Naive thymus-derived CD4-positive, alpha-beta T cell (primary cell): ENCODE measurements around the gene CCBE1. TPM values are rescaled to one million over a fixed set of nuclear protein-coding genes. Genes with fewer than 3 reads are reported as not detected.

Source experiments
- ATAC-seq: fragments of 150-1000 bp; cut with Tn5 transposase; 2 replicates; pipeline ENCODE4 v1.10.0; 2021; ENCODE audit warnings: mild to moderate bottlenecking, moderate library complexity
- CTCF ChIA-PET: fragments of 350-600 bp; sonication (Branson Sonifier 250); formaldehyde crosslinking; loops from one replicate; lab custom pipeline; 2021; ENCODE audit warnings: antibody characterized with exemption; lab: Charles Lee
- POLR2A ChIA-PET: fragments of 350-600 bp; sonication (Branson Sonifier 250); formaldehyde crosslinking; loops from one replicate; lab custom pipeline; 2021; ENCODE audit warnings: antibody characterized with exemption, inconsistent platforms; lab: Charles Lee
- DNase-seq, 9 donors: peaks; one replicate each; pipeline versions ENCODE4 v3.0.0 to v3.0.0-alpha.2; 2020 to 2022; ENCODE audit warnings: mixed read lengths in 1 of 9
- H3K27ac ChIP-seq: one replicate; pipeline ENCODE4 v1.7.0; 2013; ENCODE audit warnings: mild to moderate bottlenecking, low read depth, low read length, moderate library complexity
- H3K27me3 ChIP-seq, 2 donors: one replicate each; pipeline ENCODE4 v1.7.0; 2013; ENCODE audit warnings: low read length in 2 of 2, mild to moderate bottlenecking in 2 of 2, moderate library complexity in 2 of 2; ENCODE audit not compliant: control insufficient read depth in 2 of 2, insufficient read depth in 2 of 2
- H3K36me3 ChIP-seq, 3 experiments: 1 replicate in 2 of 3; 2 replicates in 1 of 3; pipeline ENCODE4 v1.7.0; 2013; ENCODE audit warnings: low read length in 3 of 3, mild to moderate bottlenecking in 3 of 3, moderate library complexity in 1 of 3; ENCODE audit not compliant: insufficient read depth in 3 of 3, control insufficient read depth in 2 of 3
- H3K4me1 ChIP-seq, 2 donors: one replicate each; pipeline ENCODE4 v1.7.0; 2013; ENCODE audit warnings: low read length in 2 of 2, mild to moderate bottlenecking in 2 of 2, moderate library complexity in 1 of 2; ENCODE audit not compliant: control insufficient read depth in 2 of 2, insufficient read depth in 2 of 2
- H3K4me3 ChIP-seq: 2 replicates; pipeline ENCODE4 v1.7.0; 2013; ENCODE audit warnings: mild to moderate bottlenecking, low read length
- H3K9me3 ChIP-seq, 3 experiments: 1 replicate in 2 of 3; 2 replicates in 1 of 3; pipeline ENCODE4 v1.7.0; 2013; ENCODE audit warnings: low read length in 3 of 3; ENCODE audit not compliant: control insufficient read depth in 2 of 3
- H3K27ac Mint-ChIP-seq, 9 donors: one replicate each; pipeline ENCODE4 v1.8.0; 2020 to 2022; ENCODE audit warnings: mixed read lengths in 9 of 9, mild to moderate bottlenecking in 8 of 9, moderate library complexity in 5 of 9, inconsistent platforms in 2 of 9
- H3K27me3 Mint-ChIP-seq, 5 donors: one replicate each; pipeline ENCODE4 v1.8.0; 2021 to 2022; ENCODE audit warnings: mixed read lengths in 5 of 5, mild to moderate bottlenecking in 1 of 5
- H3K36me3 Mint-ChIP-seq, 5 donors: one replicate each; pipeline ENCODE4 v1.8.0; 2020 to 2022; ENCODE audit warnings: mixed read lengths in 5 of 5, mild to moderate bottlenecking in 3 of 5, inconsistent platforms in 1 of 5
- H3K4me1 Mint-ChIP-seq, 7 donors: one replicate each; pipeline ENCODE4 v1.8.0; 2020 to 2022; ENCODE audit warnings: mixed read lengths in 7 of 7, mild to moderate bottlenecking in 3 of 7, inconsistent platforms in 1 of 7
- H3K4me3 Mint-ChIP-seq, 10 donors: one replicate each; pipeline ENCODE4 v1.8.0; 2020 to 2022; ENCODE audit warnings: mild to moderate bottlenecking in 10 of 10, mixed read lengths in 10 of 10, moderate library complexity in 6 of 10, inconsistent platforms in 2 of 10
- H3K9me3 Mint-ChIP-seq, 11 donors: one replicate each; pipeline ENCODE4 v1.8.0; 2020 to 2022; ENCODE audit warnings: mixed read lengths in 11 of 11, mild to moderate bottlenecking in 4 of 11, inconsistent platforms in 1 of 11, moderate library complexity in 1 of 11
- intact Hi-C, 2 donors: fragments of 100-400 bp; cut with micrococcal nuclease; formaldehyde crosslinking; loops; one replicate each; pipeline ENCODE4 v1.15.1; 2023
- polyA plus RNA-seq, 2 donors: library from polyadenylated mRNA; unstranded; fragments of 300-500 nt; fragmentation: Illumina TruSeq; gene quantifications; one replicate each; pipeline ENCODE4 v1.2.3, GENCODE V29; 2021
- total RNA-seq, 6 experiments: library from RNA in 5 of 6; stranded (reverse) in 5 of 6; gene quantifications; 1 replicate in 5 of 6; 2 replicates in 1 of 6; pipeline ENCODE4 v1.2.3 and lab custom pipeline; 2021 to 2026

The CCBE1 gene
- total and polyA plus RNA-seq, 7 experiments from 2014 or later: not detected

- H3K36me3 ChIP-seq: no peaks in the 10 kb centered on the region
- H3K36me3 Mint-ChIP-seq: no peaks in the 10 kb centered on the region
- H3K4me1 ChIP-seq: no peaks in the 10 kb centered on the region
- ChIA-PET CTCF (no interaction called here), POLR2A (no interaction called here)
- H3K27me3 ChIP-seq: no peaks in the 10 kb centered on the region
- H3K9me3 Mint-ChIP-seq: peaks cover 0 to 7% (median 0%) of the 10 kb centered on the region in 11 donors
- H3K27ac ChIP-seq: no peak overlapping the region
- peaks cover 2 to 18% (median 5%) of the 10 kb centered on the region in 5 donors for H3K27me3 Mint-ChIP-seq
- H3K9me3 ChIP-seq: no peaks in the 10 kb centered on the region
- ATAC-seq: no peak
- H3K4me3 ChIP-seq: no peak overlapping the region
- intact Hi-C loops: no loop called here
- no peak for DNase-seq
- no peak overlapping the region for H3K27ac Mint-ChIP-seq
- H3K4me3 Mint-ChIP-seq: no peak overlapping the region
- H3K4me1 Mint-ChIP-seq: no peaks in the 10 kb centered on the region
Observed at GRCh38 chr18:59621027-59621426, 76.2 kb downstream of the CCBE1 start.

GRCh38 chr18:59620381-59620780 lies 76.8 kb downstream of the CCBE1 start:
- no peak overlapping the region for H3K4me3 ChIP-seq
- POLR2A ChIA-PET: no interaction called here
- ATAC-seq (no peak), DNase-seq (no peak)
- no peak overlapping the region for H3K4me3 Mint-ChIP-seq
- no peaks in the 10 kb centered on the region for H3K9me3 ChIP-seq
- H3K27me3 ChIP-seq: no peaks in the 10 kb centered on the region
- no peaks in the 10 kb centered on the region for H3K36me3 Mint-ChIP-seq
- H3K36me3 ChIP-seq: no peaks in the 10 kb centered on the region
- H3K27ac Mint-ChIP-seq: no peak overlapping the region
- no peak overlapping the region for H3K27ac ChIP-seq
- H3K4me1 ChIP-seq: no peaks in the 10 kb centered on the region
- peaks cover 2 to 21% (median 5%) of the 10 kb centered on the region in 5 donors for H3K27me3 Mint-ChIP-seq
- CTCF ChIA-PET: no interaction called here
- H3K9me3 Mint-ChIP-seq: peaks cover 0 to 7% (median 0%) of the 10 kb centered on the region in 11 donors
- no peaks in the 10 kb centered on the region for H3K4me1 Mint-ChIP-seq
- intact Hi-C loops: no loop called here

GRCh38 chr18:59619816-59620215 lies 77.4 kb downstream of the CCBE1 start:
- intact Hi-C loops: no loop called here
- POLR2A ChIA-PET: no interaction called here
- Mint-ChIP-seq H3K27me3 (peaks cover 2 to 21% (median 5%) of the 10 kb centered on the region in 5 donors), H3K27ac (no peak overlapping the region), H3K4me1 (no peaks in the 10 kb centered on the region), H3K4me3 (no peak overlapping the region), H3K36me3 (no peaks in the 10 kb centered on the region), H3K9me3 (peaks cover 0 to 7% (median 0%) of the 10 kb centered on the region in 11 donors)
- DNase-seq (no peak), ATAC-seq (no peak)
- Histone ChIP-seq H3K4me1 (no peaks in the 10 kb centered on the region), H3K27me3 (no peaks in the 10 kb centered on the region), H3K4me3 (no peak overlapping the region), H3K9me3 (no peaks in the 10 kb centered on the region), H3K27ac (no peak overlapping the region), H3K36me3 (no peaks in the 10 kb centered on the region)
- CTCF ChIA-PET: no interaction called here

- ChIA-PET CTCF (no interaction called here), POLR2A (no interaction called here)
- H3K36me3 Mint-ChIP-seq: no peaks in the 10 kb centered on the region
- Histone ChIP-seq H3K9me3 (no peaks in the 10 kb centered on the region), H3K4me1 (no peaks in the 10 kb centered on the region), H3K4me3 (no peak overlapping the region), H3K27me3 (no peaks in the 10 kb centered on the region), H3K27ac (no peak overlapping the region), H3K36me3 (no peaks in the 10 kb centered on the region)
- no peak overlapping the region for H3K27ac Mint-ChIP-seq
- intact Hi-C loops: no loop called here
- H3K4me1 Mint-ChIP-seq: no peaks in the 10 kb centered on the region
- H3K9me3 Mint-ChIP-seq: peaks cover 0 to 7% (median 0%) of the 10 kb centered on the region in 11 donors
- ATAC-seq (no peak), DNase-seq (no peak)
- H3K4me3 Mint-ChIP-seq: no peak overlapping the region
- H3K27me3 Mint-ChIP-seq: peaks cover 4 to 20% (median 5%) of the 10 kb centered on the region in 5 donors
Observed at GRCh38 chr18:59617468-59617932, 79.7 kb downstream of the CCBE1 start.

GRCh38 chr18:59616501-59616900 lies 80.7 kb downstream of the CCBE1 start:
- H3K36me3 ChIP-seq: no peaks in the 10 kb centered on the region
- peaks cover 0 to 11% (median 4%) of the 10 kb centered on the region in 5 donors for H3K27me3 Mint-ChIP-seq
- CTCF ChIA-PET: no interaction called here
- peaks cover 0 to 4% (median 0%) of the 10 kb centered on the region in 11 donors for H3K9me3 Mint-ChIP-seq
- H3K27ac Mint-ChIP-seq: no peak overlapping the region
- DNase-seq: no peak
- H3K4me3 Mint-ChIP-seq: no peak overlapping the region
- H3K27ac ChIP-seq: no peak overlapping the region
- POLR2A ChIA-PET: no interaction called here
- H3K36me3 Mint-ChIP-seq: no peaks in the 10 kb centered on the region
- no peak overlapping the region for H3K4me3 ChIP-seq
- intact Hi-C loops: no loop called here
- no peaks in the 10 kb centered on the region for H3K4me1 ChIP-seq
- no peaks in the 10 kb centered on the region for H3K4me1 Mint-ChIP-seq
- H3K9me3 ChIP-seq: no peaks in the 10 kb centered on the region
- no peaks in the 10 kb centered on the region for H3K27me3 ChIP-seq
- no peak for ATAC-seq

- ChIA-PET POLR2A (no interaction called here), CTCF (no interaction called here)
- Histone ChIP-seq H3K4me1 (no peaks in the 10 kb centered on the region), H3K9me3 (no peaks in the 10 kb centered on the region), H3K4me3 (no peak overlapping the region), H3K27me3 (no peaks in the 10 kb centered on the region), H3K36me3 (no peaks in the 10 kb centered on the region), H3K27ac (no peak overlapping the region)
- H3K27ac Mint-ChIP-seq: no peak overlapping the region
- H3K36me3 Mint-ChIP-seq: no peaks in the 10 kb centered on the region
- H3K4me1 Mint-ChIP-seq: no peaks in the 10 kb centered on the region
- ATAC-seq: no peak
- intact Hi-C loops: no loop called here
- H3K27me3 Mint-ChIP-seq: peaks cover 0 to 5% (median 4%) of the 10 kb centered on the region in 5 donors
- H3K4me3 Mint-ChIP-seq: no peak overlapping the region
- peaks cover 0 to 7% (median 0%) of the 10 kb centered on the region in 11 donors for H3K9me3 Mint-ChIP-seq
- no peak for DNase-seq
Observed at GRCh38 chr18:59613903-59614302, 83.3 kb downstream of the CCBE1 start.

- H3K4me1 Mint-ChIP-seq: no peaks in the 10 kb centered on the region
- no peak for DNase-seq
Observed at GRCh38 chr18:59612381-59612780, 84.8 kb downstream of the CCBE1 start.

More at GRCh38 chr18:59612381-59612780, 84.8 kb downstream of the CCBE1 start:
- ChIA-PET POLR2A (no interaction called here), CTCF (no interaction called here)
- Mint-ChIP-seq H3K36me3 (no peaks in the 10 kb centered on the region), H3K27me3 (peaks cover 0 to 5% (median 0%) of the 10 kb centered on the region in 5 donors), H3K27ac (no peak overlapping the region), H3K9me3 (peaks cover 0 to 7% (median 0%) of the 10 kb centered on the region in 11 donors), H3K4me3 (no peak overlapping the region)
- Histone ChIP-seq H3K4me3 (no peak overlapping the region), H3K27me3 (no peaks in the 10 kb centered on the region), H3K36me3 (no peaks in the 10 kb centered on the region), H3K27ac (no peak overlapping the region), H3K4me1 (no peaks in the 10 kb centered on the region), H3K9me3 (no peaks in the 10 kb centered on the region)
- no peak for ATAC-seq
- intact Hi-C loops: no loop called here
